ENCODE results near the gene NACC1.

The NACC1 gene

GRCh38 chr19:13129384-13129783 lies 11.3 kb downstream of the NACC1 start:
- H3K4me3 ChIP-seq (replicated peaks; ENCODE audit: insufficient read depth, low read length), result no peak overlapping the region
- no peaks in the 10 kb centered on the region for H3K27me3 ChIP-seq (ENCODE audit: insufficient read depth, poor library complexity, severe bottlenecking)
- no peak overlapping the region for H3K27ac ChIP-seq (replicated peaks)
- DNase-seq (ENCODE audit: low read depth in 1 of 2, low spot score in 1 of 2), result no peak
- no peak for TF ChIP-seq GABPA (IDR thresholded peaks at IDR 0.05; ENCODE audit: low read depth)
- TF ChIP-seq REST (IDR thresholded peaks at IDR 0.05; ENCODE audit: insufficient replicate concordance, low read depth), result no peak
- TF ChIP-seq SPI1 (IDR thresholded peaks at IDR 0.05; ENCODE audit: borderline replicate concordance, low read depth), result no peak
- no peak for TF ChIP-seq POLR2AphosphoS5 (IDR thresholded peaks at IDR 0.05; ENCODE audit: low read depth)
- TF ChIP-seq CTCF (IDR thresholded peaks at IDR 0.05; ENCODE audit: insufficient read depth, low read length), result no peak

- no peak overlapping the region for H3K27ac ChIP-seq (replicated peaks)
- no peak for TF ChIP-seq REST (IDR thresholded peaks at IDR 0.05; ENCODE audit: insufficient replicate concordance, low read depth)
- TF ChIP-seq CTCF (IDR thresholded peaks at IDR 0.05; ENCODE audit: insufficient read depth, low read length), result no peak
- TF ChIP-seq GABPA (IDR thresholded peaks at IDR 0.05; ENCODE audit: low read depth), result no peak
- no peak for DNase-seq (ENCODE audit: low read depth in 1 of 2, low spot score in 1 of 2)
Observed at GRCh38 chr19:13130886-13131490, 12.9 kb downstream of the NACC1 start.

GRCh38 chr19:13132471-13133180 lies 14.6 kb downstream of the NACC1 start:
- DNase-seq (ENCODE audit: low read depth in 1 of 2, low spot score in 1 of 2), result peak in 1 of 2 experiments; percentile 56
- Histone ChIP-seq H3K27ac (replicated peaks) (no peak overlapping the region; the same call in 1 of the 2 replicates), H3K4me3 (replicated peaks; ENCODE audit: insufficient read depth, low read length) (no peak overlapping the region), H3K27me3 (ENCODE audit: insufficient read depth, poor library complexity, severe bottlenecking) (no peaks in the 10 kb centered on the region)
- TF ChIP-seq CTCF (IDR thresholded peaks at IDR 0.05; ENCODE audit: insufficient read depth, low read length), result no peak
- TF ChIP-seq POLR2AphosphoS5 (IDR thresholded peaks at IDR 0.05; ENCODE audit: low read depth), result no peak
- no peak for TF ChIP-seq REST (IDR thresholded peaks at IDR 0.05; ENCODE audit: insufficient replicate concordance, low read depth)
- no peak for TF ChIP-seq GABPA (IDR thresholded peaks at IDR 0.05; ENCODE audit: low read depth)
- TF ChIP-seq SPI1 (IDR thresholded peaks at IDR 0.05; ENCODE audit: borderline replicate concordance, low read depth), result no peak

More at GRCh38 chr19:13130886-13131490, 12.9 kb downstream of the NACC1 start:
- H3K27me3 ChIP-seq (ENCODE audit: insufficient read depth, poor library complexity, severe bottlenecking), result no peaks in the 10 kb centered on the region
- H3K4me3 ChIP-seq (replicated peaks; ENCODE audit: insufficient read depth, low read length), result no peak overlapping the region
